ENCODE data around the gene ZNF625. TPM values are rescaled to one million over a fixed set of nuclear protein-coding genes. Genes with fewer than 3 reads are reported as not detected.

Gene ZNF625
- 1.2 and 3.5 TPM in 2 replicates for total RNA-seq

GRCh38 chr19:12156223-12157058, at the start of gene ZNF625:
Gene ZNF625 (minus strand): TSS chr19:12156734. CDS start chr19:12156558, 176 bp downstream.

DNA sequence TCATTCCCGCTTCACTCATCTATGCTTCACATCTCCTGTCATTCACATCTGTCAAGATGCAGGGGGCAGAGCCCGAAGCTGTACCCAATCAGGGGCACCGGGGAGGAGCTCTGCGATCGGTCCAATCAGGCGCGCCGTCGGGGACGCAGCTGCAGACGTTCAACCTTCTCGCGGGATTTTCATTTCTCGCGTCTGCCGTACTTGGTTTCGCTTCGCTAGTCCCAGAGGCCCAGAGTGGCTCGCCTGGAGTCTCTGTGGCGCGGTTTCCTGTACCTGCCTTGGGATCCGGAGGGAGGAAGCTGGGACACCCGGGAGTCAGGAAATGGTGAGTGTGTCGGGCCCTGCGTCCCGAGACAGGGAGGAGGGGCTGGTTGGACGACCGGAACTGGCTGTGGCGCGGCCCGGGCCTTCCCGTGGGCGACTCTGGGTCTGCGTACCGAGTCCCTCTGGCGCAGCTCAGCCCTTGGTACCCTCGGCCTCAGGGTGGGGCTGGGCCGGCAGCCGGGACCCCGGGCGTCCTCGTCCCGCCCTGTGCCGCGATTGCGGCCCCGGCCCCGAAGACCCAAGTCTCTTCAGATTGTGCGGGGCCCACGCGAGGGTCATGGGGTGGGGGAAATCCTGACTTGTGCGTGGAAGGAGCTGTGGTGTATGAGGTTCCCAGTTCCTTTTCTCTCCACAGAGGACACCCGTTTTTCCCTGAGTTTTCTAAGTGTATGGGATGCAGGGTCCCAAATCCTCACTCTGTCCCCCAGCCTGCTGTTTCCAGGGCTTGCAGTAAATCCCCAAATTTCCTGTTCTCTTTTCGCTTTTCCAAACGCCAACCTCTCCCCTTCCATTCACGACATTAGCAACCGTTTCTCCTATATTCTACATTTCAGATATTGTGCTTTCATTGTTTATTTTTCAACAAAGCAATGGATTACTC, 6.6 kb upstream of the ZNF625 start, which contains the start of gene ZNF136:
Gene ZNF136 (plus strand): TSS at position 215 of the 925 bp plus-strand sequence. CDS start 108 bp downstream, at position 323.

GRCh38 chr19:12139885-12140544, 16.5 kb downstream of the ZNF625 start, which contains the start of gene ZNF20:
Gene ZNF20 (minus strand): TSS chr19:12140350. CDS start chr19:12140182, 168 bp downstream.

Other genes starting within 250 kb of the ZNF625 start
- 1.4 and 4.6 TPM in 2 replicates for gene ZNF700, start 231.6 kb downstream of the ZNF625 start, total RNA-seq
- gene ZNF763, start 191.7 kb downstream of the ZNF625 start, total RNA-seq = 0.53 and 0.86 TPM in 2 replicates
- gene ZNF433, start 121.1 kb downstream of the ZNF625 start, total RNA-seq = 3.0 and 9.5 TPM in 2 replicates
- 0.18 TPM in 1 of 2 replicates, not detected in the other for gene ZNF878, start 103.8 kb downstream of the ZNF625 start, total RNA-seq
- gene ZNF844, start 92.0 kb downstream of the ZNF625 start, total RNA-seq = 0.86 and 1.9 TPM in 2 replicates
- 2.6 and 3.0 TPM in 2 replicates for gene ZNF20, start 16.4 kb downstream of the ZNF625 start, total RNA-seq
- gene ZNF136, start 6.4 kb upstream of the ZNF625 start, total RNA-seq = 1.4 and 1.9 TPM in 2 replicates
- gene ZNF44, start 138.1 kb upstream of the ZNF625 start, total RNA-seq = 2.8 and 4.6 TPM in 2 replicates
- 0.71 and 2.6 TPM in 2 replicates for gene ZNF563, start 176.9 kb upstream of the ZNF625 start, total RNA-seq
- 0.53 and 0.86 TPM in 2 replicates for gene ZNF442, start 208.9 kb upstream of the ZNF625 start, total RNA-seq
- 0.71 and 1.2 TPM in 2 replicates for gene ZNF799, start 244.5 kb upstream of the ZNF625 start, total RNA-seq

All from myometrial cell (primary cell).